C1 segment of cervical spinal cord (tissue), 14 donors: ENCODE measurements around the gene C7orf25.
"Not testable (repeated sequence)": the region's sequence is repeated elsewhere in the genome, so short reads cannot be mapped to it uniquely, and the experiment has no call there.

ENCODE experiments used
- DNase-seq, 14 donors: peaks; one replicate each; lab custom pipeline; 2025; lab: John Stamatoyannopoulos, UW

The C7orf25 gene

GRCh38 chr7:42929449-42929848, 17.6 kb upstream of the C7orf25 start:
- no peak for DNase-seq

- DNase-seq: no peak
Observed at GRCh38 chr7:42928754-42929153, 16.9 kb upstream of the C7orf25 start.

- no peak for DNase-seq
Observed at GRCh38 chr7:42926204-42926603, 14.3 kb upstream of the C7orf25 start.

- DNase-seq: no peak
Observed at GRCh38 chr7:42925630-42926029, 13.8 kb upstream of the C7orf25 start.

- no peak for DNase-seq
Observed at GRCh38 chr7:42924223-42924838, 12.5 kb upstream of the C7orf25 start.

- no peak for DNase-seq
Observed at GRCh38 chr7:42922017-42922753, 10.3 kb upstream of the C7orf25 start.

- no peak for DNase-seq
Observed at GRCh38 chr7:42915356-42915755, 3.5 kb upstream of the C7orf25 start.

GRCh38 chr7:42914421-42915045, 2.7 kb upstream of the C7orf25 start:
- no peak for DNase-seq

- no peak for DNase-seq
Observed at GRCh38 chr7:42914009-42914408, 2.1 kb upstream of the C7orf25 start.

- DNase-seq: no peak
Observed at GRCh38 chr7:42913591-42913990, 1.7 kb upstream of the C7orf25 start.

- DNase-seq: peak in 4 of 14 donors; percentile 5 to 37 (median 27)
Observed at GRCh38 chr7:42910306-42910705, 1.6 kb downstream of the C7orf25 start.

GRCh38 chr7:42907316-42907715, 4.6 kb downstream of the C7orf25 start:
- no peak for DNase-seq

GRCh38 chr7:42906181-42906580, 5.7 kb downstream of the C7orf25 start:
- no peak for DNase-seq

GRCh38 chr7:42902331-42902730, 9.5 kb downstream of the C7orf25 start:
- DNase-seq: no peak

GRCh38 chr7:42900842-42901241, 11.0 kb downstream of the C7orf25 start:
- no peak for DNase-seq

GRCh38 chr7:42893346-42894240, 18.3 kb downstream of the C7orf25 start:
- DNase-seq: no peak

- no peak for DNase-seq
Observed at GRCh38 chr7:42886893-42887505, 24.9 kb downstream of the C7orf25 start.

- DNase-seq: no peak
Observed at GRCh38 chr7:42886129-42886528, 25.7 kb downstream of the C7orf25 start.

- DNase-seq: not testable (repeated sequence)
Observed at GRCh38 chr7:42885183-42885582, 26.7 kb downstream of the C7orf25 start.

- peak in 2 of 14 donors; percentile 5 to 11 for DNase-seq
Observed at GRCh38 chr7:42883950-42884349, 27.9 kb downstream of the C7orf25 start.

GRCh38 chr7:42880392-42880791, 31.5 kb downstream of the C7orf25 start:
- no peak for DNase-seq
